Measurements from ENCODE around the gene TNIK.

Gene TNIK

DNA sequence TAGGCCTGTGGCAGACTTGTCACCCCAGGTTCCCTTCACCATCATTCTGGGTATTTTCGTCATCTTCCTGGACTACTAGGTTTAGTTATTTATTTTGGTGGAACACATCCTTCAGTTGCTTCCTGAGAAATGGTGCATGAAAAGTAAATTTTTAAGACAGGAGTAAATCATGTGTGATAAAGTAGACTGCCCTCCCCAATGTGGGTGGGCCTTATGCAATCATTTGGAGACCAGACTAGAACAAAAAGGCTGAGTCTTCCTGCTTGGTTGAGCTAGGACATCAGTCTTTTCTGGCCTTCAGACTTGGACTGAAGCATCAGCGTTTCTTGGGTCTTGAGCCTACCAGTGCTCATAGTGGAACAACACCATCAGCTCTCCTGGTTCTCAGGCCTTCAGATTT lies 382.9 kb downstream of the TNIK start:
- Histone ChIP-seq H3K9me3 (ENCODE audit: control insufficient read depth, low read length) (no peaks in the 10 kb centered on the region), H2AFZ (no peak overlapping the region), H3K27ac (no peak overlapping the region), H3K79me2 (no peaks in the 10 kb centered on the region), H3K36me3 (ENCODE audit: control insufficient read depth, insufficient read depth, low read length) (no peaks in the 10 kb centered on the region), H3K9ac (no peak overlapping the region), H3K4me1 (no peaks in the 10 kb centered on the region), H3K4me2 (ENCODE audit: low read length) (no peak overlapping the region), H3K27me3 (ENCODE audit: control insufficient read depth, insufficient read depth, low read length) (no peaks in the 10 kb centered on the region), H3K4me3 (ENCODE audit: low read depth, low read length) (no peak overlapping the region)
- TF ChIP-seq, protein P1, sequence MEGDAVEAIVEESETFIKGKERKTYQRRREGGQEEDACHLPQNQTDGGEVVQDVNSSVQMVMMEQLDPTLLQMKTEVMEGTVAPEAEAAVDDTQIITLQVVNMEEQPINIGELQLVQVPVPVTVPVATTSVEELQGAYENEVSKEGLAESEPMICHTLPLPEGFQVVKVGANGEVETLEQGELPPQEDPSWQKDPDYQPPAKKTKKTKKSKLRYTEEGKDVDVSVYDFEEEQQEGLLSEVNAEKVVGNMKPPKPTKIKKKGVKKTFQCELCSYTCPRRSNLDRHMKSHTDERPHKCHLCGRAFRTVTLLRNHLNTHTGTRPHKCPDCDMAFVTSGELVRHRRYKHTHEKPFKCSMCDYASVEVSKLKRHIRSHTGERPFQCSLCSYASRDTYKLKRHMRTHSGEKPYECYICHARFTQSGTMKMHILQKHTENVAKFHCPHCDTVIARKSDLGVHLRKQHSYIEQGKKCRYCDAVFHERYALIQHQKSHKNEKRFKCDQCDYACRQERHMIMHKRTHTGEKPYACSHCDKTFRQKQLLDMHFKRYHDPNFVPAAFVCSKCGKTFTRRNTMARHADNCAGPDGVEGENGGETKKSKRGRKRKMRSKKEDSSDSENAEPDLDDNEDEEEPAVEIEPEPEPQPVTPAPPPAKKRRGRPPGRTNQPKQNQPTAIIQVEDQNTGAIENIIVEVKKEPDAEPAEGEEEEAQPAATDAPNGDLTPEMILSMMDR (IDR thresholded peaks at IDR 0.05) = no peak

DNA sequence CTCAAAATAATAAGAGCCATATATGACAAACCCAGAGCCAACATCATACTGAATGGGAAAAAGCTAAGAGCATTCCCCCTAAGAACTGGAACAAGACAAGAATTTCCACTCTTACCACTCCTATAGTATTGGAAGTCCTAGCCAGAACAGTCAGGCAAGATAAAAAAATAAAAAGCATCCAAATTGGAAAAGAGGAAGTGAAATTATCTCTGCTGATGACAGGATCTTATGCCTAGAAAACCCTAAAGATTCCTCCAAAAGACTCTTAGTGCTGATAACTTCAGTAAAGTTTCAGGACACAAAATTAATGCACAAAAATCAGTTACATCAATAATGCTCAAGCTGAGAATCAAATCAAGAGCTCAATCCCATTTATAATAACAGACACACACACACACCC lies 387.8 kb downstream of the TNIK start:
- H2AFZ ChIP-seq = no peak overlapping the region
- no peaks in the 10 kb centered on the region for H3K27me3 ChIP-seq (ENCODE audit: control insufficient read depth, insufficient read depth, low read length)
- H3K79me2 ChIP-seq = no peaks in the 10 kb centered on the region
- no peak overlapping the region for H3K27ac ChIP-seq
- no peak overlapping the region for H3K4me2 ChIP-seq (ENCODE audit: low read length)
- TF ChIP-seq, protein P1 (IDR thresholded peaks at IDR 0.05) = no peak
- H3K4me3 ChIP-seq (ENCODE audit: low read depth, low read length) = no peak overlapping the region
- H3K9me3 ChIP-seq (ENCODE audit: control insufficient read depth, low read length) = no peaks in the 10 kb centered on the region
- no peaks in the 10 kb centered on the region for H3K4me1 ChIP-seq
- H3K9ac ChIP-seq = no peak overlapping the region
- H3K36me3 ChIP-seq (ENCODE audit: control insufficient read depth, insufficient read depth, low read length) = no peaks in the 10 kb centered on the region

DNA sequence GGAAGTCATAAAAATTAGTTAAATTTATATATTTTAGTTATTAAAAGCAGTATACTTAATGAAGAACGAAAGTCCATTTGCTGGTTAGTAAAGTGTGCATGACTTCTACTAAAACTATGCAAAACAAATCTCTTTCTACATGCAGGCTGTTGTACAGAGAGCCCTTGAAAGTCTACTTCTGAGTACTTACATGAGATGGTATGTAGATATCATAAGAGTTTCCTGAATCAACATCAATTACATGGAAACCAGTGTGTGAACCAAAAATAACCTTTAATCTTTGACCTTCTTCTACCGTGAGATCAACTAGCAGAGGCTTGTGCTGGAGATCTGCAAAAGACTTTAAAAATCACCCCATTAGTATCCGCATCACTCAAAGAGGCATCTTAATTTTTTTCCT lies 391.5 kb downstream of the TNIK start:
- no peak overlapping the region for H3K9ac ChIP-seq
- H3K9me3 ChIP-seq (ENCODE audit: control insufficient read depth, low read length) = no peaks in the 10 kb centered on the region
- no peak overlapping the region for H3K4me2 ChIP-seq (ENCODE audit: low read length)
- no peaks in the 10 kb centered on the region for H3K36me3 ChIP-seq (ENCODE audit: control insufficient read depth, insufficient read depth, low read length)
- no peak overlapping the region for H3K27ac ChIP-seq
- H3K27me3 ChIP-seq (ENCODE audit: control insufficient read depth, insufficient read depth, low read length) = no peaks in the 10 kb centered on the region
- H2AFZ ChIP-seq = no peak overlapping the region
- no peaks in the 10 kb centered on the region for H3K4me1 ChIP-seq
- H3K79me2 ChIP-seq = no peaks in the 10 kb centered on the region
- TF ChIP-seq, protein P1 (IDR thresholded peaks at IDR 0.05) = no peak
- no peak overlapping the region for H3K4me3 ChIP-seq (ENCODE audit: low read depth, low read length)

DNA sequence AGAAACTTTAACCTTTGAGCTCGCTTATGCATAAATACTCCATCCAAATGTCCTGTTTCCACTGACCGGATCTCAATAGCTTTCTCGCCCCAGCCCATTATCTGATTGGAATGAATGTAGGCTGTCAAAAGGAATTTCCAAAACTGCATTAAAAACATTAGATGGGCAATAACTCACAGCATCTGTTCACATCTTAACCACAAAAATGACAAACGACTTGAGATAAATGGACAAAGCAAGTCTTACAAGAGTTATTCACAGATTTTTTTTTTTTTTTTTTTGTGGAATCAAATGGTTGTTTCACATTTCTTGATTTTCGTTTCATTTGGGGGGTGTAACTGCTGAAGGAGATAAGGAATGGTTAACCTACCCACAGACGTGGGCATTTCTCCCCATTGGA lies 394.0 kb downstream of the TNIK start:
- H3K36me3 ChIP-seq (ENCODE audit: control insufficient read depth, insufficient read depth, low read length) = no peaks in the 10 kb centered on the region
- no peak overlapping the region for H2AFZ ChIP-seq
- H3K4me3 ChIP-seq (ENCODE audit: low read depth, low read length) = no peak overlapping the region

DNA sequence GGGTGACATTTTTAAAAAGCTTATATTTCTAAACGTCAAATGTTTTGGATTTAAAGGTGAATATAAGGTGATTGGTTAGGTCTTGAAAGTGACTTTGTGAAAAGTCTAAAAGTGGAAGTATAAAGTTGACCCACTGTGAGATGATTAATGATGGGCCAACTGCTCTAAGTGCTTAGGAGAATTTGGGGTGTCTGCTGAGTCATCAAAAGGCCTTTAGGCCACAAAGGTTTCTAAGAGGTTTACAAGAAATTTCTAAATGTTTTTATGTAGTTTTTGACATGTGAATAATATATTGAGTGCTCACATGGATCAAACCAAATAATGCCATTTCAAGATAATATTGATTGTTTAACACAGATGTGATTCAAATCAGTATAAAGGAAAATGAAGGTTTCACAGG lies 394.5 kb downstream of the TNIK start:
- Histone ChIP-seq H3K4me1 (no peaks in the 10 kb centered on the region), H3K4me2 (ENCODE audit: low read length) (no peak overlapping the region), H2AFZ (no peak overlapping the region), H3K27me3 (ENCODE audit: control insufficient read depth, insufficient read depth, low read length) (no peaks in the 10 kb centered on the region), H3K4me3 (ENCODE audit: low read depth, low read length) (no peak overlapping the region), H3K27ac (no peak overlapping the region), H3K9me3 (ENCODE audit: control insufficient read depth, low read length) (no peaks in the 10 kb centered on the region), H3K36me3 (ENCODE audit: control insufficient read depth, insufficient read depth, low read length) (no peaks in the 10 kb centered on the region), H3K79me2 (no peaks in the 10 kb centered on the region), H3K9ac (no peak overlapping the region)
- TF ChIP-seq, protein P1 (IDR thresholded peaks at IDR 0.05) = no peak

More for the DNA sequence above, 394.0 kb downstream of the TNIK start:
- Histone ChIP-seq H3K4me2 (ENCODE audit: low read length) (no peak overlapping the region), H3K27ac (no peak overlapping the region), H3K79me2 (no peaks in the 10 kb centered on the region), H3K9ac (no peak overlapping the region), H3K9me3 (ENCODE audit: control insufficient read depth, low read length) (no peaks in the 10 kb centered on the region), H3K27me3 (ENCODE audit: control insufficient read depth, insufficient read depth, low read length) (no peaks in the 10 kb centered on the region), H3K4me1 (no peaks in the 10 kb centered on the region)
- TF ChIP-seq, protein P1 (IDR thresholded peaks at IDR 0.05) = no peak
